Inferior parietal cortex (tissue), 1 donor: Measurements from ENCODE around the gene JPT1.
"Not testable (repeated sequence)": the region's sequence is repeated elsewhere in the genome, so short reads cannot be mapped to it uniquely, and the experiment has no call there.

Source experiments
- DNase-seq: peaks from one replicate; pipeline ENCODE4 v3.0.0-alpha.2; 2016; ENCODE audit errors: extremely low spot score

Gene JPT1

DNA sequence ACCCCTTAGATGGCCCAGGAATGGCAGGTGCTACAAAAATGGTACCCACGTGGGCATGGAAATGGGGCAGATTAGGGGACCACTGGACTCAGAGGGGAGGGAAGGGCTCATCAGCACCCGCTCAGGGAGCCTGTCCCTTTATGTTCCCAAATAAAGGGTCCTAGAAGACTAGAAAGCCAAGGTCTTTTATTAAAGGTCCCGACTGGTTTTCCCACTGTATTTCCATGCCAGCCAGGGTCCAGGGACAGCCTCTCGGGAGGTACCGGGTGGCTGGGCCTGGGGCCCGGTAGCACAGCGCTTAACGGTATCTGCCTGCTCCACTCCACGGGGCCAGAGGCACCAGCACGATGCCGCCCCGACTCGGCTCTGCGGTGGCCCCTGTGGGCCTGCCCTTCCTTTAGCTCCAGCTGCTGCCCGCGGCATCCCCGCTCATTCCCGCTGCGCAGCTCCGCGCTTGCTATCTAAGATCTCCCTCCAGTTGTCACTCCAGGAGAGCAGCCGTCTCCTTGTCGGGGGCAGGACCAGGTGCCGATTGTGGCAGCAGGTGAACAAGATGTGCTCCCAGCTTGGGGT, 24.2 kb downstream of the JPT1 start:
- no peak for DNase-seq

DNA sequence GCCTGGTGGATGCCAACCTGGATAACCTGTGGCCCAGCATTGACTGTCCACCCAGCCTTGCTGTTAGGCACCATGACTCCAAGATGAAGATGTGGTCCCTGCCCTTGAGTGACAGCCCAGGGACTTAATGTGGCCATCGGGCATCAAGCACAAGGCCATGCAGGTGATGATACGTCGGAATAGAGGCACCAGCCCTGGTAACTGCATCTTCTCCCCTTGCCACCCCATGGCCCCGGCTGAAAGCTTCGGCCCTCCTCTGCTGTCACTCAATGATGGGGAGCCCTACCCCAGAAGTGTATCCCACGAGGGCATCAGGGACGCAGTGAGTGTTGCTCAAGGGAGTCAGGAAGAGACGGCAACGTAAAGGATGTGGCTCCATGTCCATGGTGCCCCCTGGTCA, 24.7 kb downstream of the JPT1 start:
- DNase-seq, result no peak

DNA sequence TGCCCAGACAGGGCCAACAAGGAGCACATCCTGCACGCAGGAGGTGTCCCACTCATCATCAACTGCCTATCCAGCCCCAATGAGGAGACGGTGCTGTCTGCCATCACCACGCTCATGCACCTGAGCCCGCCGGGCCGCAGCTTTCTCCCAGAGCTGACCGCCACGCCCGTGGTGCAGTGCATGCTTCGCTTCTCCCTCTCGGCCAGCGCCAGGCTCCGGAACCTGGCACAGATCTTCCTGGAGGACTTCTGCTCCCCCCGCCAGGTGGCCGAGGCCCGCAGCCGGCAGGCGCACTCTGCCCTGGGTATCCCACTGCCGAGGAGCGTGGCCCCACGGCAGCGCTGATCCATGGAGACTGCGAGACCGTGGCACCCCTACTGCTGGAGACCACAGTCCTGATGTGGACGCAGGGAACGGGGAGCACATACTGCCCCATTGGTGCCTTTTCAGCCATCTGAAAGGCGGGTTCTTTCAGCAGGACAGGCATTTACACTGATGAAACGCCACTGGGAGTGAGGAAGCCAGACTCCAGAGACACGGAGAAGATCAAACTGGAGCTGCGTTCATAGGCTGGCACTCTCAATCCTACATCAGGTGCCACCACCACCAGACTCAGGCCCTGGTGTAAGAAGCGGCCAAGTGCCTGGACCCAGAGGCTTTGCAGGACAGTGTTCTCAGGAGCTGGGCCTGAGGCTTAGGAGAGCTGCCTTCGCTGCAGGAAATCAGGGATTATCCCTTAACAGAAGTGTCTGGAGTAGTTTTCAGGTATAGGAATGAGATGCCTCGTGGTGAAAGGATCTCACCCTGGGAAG, 25.4 kb downstream of the JPT1 start:
- no peak for DNase-seq

DNA sequence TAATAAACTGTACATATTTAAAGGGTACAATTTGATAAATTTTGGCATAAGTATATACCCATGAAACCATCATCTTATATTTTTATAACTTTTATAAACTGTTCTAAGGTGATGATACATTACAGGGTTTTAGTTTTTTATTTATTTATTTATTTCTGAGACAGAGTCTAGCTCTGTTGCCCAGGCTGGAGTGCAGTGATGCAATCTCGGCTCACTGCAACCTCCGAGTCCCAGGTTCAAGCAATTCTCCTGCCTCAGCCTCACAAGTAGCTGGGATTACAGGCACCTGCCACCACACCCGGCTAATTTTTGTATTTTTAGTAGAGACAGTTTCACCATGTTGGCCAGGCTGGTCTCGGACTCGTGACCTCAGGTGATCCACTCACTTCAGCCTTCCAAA, 26.4 kb downstream of the JPT1 start:
- not testable (repeated sequence) for DNase-seq

DNA sequence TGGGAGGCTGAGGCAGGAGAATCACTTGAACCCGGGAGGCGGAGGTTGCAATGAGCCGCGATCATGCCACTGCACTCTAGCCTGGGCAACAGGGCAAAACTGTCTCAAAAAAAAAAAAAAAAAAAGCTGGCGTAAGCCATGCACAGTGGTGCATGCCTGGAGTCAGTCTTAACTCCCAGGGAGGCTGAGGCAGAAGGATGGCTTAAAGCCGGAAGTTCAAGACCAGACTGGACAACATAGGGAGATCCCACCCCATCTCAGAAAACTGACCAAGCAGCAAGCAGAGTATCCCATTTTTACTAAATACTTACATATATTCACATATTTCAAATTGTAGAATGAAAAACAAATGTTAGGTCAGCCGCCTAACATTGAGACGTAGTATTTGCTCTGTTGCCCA, 27.4 kb downstream of the JPT1 start:
- DNase-seq, result no peak

DNA sequence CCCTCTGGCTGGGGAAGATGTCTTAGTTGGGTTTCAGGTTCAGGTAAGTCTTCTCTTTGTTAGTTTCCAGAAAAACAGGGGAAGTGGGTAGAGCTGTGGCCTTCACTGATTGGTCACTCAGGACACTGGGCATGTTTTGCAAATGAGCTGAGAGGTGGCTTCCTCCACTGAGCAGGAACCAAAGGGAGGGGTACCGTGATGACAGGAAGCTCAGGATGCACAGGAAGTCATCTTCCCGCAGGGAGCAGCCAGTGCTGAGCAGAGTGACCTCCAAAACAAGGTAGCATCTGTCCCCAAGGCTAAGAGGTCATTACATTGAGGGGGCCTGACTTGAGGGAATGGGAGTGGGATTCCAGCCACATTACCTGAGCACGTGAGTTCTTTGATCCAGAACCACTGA, 28.3 kb downstream of the JPT1 start:
- no peak for DNase-seq

DNA sequence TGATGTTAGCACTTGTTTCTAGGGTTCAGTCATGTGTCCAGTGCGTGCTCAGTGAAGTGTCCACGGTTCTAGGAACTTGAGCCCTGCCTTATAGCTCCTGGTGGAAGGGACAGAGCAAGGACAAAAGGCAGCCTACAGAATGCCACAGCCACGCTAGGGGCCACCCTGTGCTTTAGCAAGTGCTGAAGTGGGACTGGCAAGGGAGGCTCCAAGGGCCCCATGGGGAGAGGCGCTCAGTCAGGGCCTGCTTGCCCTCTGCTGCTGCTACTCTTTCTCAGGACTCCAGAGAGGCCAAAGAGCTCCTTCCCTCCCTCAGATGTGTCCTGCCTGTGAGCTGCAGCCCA, 29.5 kb downstream of the JPT1 start:
- no peak for DNase-seq

DNA sequence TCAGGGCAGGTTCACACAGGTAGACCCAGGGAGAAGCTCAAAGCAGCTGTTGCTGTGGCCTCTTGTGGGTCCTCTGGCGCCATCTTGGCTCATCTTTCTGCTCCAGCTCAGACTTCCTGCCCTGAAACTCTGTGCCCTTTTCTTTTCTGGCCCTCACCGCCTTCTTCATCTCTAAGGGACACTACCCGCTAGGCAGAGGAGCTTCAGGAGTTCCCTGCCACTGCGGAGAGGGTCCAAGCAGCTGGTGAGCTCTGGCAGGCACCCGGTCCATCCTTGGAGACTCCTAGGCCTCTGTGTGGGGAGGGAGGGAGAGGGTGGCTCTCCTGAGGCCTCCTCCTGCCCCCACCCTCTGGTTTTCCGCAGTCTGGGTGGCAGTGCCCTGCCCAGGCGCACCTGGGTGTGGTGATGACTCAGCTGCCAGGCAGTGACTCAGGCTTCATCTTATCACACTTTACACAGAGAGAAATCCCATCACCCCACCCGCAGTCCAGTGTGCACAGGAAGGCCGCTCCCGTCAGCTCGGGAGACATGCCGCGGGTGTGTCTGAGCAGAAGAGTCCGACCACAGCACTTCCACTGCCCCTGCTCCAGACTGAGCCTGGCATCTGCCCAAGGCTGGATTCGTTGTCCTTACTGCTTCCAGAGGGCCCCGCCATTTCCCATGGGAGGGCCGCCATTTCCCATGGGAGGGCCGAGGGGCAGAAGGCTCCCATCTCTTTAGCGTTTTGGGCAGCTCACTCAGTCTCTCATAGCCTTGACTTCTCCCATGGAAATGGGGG, 30.1 kb downstream of the JPT1 start:
- no peak for DNase-seq

DNA sequence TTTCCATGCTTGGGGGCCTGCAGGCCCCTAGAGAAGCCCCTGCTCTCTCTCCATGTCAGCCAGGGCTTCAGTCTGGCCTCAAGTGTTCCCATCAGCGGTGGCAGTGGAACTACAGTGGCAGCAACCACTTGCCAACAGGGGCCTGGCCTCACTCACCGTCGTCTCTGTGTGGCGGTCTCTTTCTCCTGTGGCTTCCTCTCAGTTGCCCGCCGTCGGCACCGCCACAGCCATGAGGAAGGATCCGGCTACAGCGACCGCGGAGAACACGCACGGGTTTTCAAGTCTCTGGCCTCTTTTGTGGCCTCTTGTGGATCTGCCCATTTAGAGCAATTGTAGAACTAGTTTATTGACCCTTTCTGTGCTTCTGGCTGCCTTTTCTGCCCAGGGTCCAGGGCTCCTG, 36.0 kb downstream of the JPT1 start:
- DNase-seq, result no peak

DNA sequence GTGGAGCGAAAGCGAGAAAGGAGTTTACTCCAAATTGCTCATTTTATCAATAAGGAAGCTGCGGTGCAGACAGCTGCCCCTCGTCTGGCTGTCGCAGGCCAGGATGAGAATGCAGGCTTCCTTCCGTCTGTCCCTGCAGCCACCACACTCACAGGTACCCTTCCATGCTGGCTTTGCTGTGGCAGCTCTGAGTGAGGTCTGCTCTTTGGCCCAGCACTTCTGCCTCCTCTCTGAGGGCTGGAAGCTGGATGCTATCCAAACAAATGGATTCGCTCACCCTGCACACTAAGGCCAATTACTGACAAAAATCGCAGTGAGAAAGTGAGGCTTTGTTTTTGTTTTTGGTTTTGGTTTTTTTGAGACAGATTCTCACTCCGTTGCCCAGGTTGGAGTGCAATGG, 37.6 kb downstream of the JPT1 start:
- DNase-seq, result no peak

DNA sequence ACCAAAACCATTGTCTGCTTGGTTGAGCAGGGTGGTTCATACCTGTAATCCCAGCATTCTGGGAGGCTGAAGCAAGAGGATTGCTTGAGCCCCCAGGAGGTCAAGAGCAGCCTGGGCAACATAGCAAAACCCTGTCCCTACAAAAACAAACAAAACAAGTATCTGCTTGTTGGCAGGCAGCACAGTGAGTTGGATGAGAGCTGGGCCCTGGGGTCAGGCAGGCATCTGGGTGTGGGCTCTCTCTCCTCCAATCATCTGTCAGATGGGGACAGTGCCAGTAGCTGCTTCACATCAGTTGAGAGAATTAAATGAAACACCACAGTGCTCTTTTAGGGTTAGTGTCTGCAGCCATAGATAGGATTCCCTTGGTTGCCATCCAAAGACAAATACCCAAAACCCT, 38.8 kb downstream of the JPT1 start:
- DNase-seq, result no peak

DNA sequence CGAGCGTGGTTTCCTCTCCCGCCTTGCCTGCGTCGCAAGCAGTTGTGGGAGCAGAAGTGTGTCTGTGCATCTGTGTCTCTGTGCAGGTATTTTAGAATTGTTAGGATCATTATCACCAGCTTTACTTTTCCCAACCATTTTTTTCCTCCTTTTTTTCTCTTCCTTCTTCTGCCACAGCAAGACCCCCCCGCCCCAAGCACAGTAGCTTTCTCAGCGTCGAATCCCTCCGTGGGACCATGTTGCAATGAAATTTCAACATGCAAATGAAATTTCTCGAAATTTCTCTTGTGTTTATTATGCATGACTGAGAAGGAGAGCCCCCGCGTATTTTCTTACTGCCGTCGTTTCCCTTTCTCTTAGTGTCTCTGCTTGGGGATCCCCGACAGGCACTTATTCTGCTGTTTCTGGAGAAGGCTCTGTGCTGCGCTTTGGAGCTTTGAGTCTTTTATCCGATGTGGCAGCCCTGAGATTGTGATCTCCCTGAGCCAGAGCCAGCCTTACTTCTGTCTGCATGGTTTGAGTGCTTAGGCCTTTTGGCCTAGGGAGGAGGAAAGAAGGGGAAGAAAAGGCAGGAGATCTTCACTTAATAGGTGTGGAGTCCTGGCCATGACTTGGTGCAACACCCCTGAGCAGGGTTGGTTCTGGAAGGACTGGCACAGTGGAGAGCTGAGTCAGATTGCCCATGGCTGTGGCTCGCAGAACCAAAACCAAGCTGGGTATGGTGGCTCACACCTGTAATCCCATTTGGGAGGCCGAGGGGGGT, 39.6 kb downstream of the JPT1 start:
- DNase-seq, result no peak

DNA sequence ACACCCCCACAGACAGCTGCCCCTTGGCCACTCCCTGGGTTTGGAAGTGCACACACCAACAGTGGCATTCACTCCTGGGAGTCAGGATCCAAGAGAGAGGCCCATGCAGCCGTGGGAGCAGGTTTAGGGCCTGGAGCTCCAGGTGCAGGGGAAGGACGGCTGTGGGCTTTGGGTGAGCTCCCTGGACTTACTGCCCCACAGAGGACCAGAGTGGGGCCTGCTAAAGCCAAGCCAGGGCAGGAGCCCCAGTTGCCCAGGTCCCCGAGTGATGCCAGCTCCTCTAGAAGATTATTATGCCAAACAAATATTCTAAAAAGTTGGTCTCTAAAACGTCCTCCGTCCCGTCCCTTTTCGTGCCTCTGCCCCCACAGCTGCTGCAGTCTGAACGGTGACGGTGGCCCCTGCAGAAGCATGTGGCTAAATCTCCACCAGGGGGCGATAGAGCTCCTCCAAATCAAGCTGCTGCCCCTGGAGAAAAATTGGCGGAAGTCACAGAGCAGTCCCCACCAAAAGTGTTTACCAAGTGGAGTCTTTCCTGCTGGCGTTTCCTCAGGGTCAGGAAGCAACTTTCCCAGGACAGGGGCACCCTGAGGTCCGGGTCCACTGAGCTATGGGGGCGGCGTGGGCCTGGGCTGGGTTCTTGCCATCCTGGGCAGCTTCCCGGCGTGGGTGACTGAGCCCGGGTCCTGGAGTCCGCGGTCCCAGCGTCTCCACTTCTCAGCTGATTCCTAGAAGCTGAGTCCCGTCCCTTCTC, 40.3 kb downstream of the JPT1 start:
- DNase-seq, result peak; percentile 94

DNA sequence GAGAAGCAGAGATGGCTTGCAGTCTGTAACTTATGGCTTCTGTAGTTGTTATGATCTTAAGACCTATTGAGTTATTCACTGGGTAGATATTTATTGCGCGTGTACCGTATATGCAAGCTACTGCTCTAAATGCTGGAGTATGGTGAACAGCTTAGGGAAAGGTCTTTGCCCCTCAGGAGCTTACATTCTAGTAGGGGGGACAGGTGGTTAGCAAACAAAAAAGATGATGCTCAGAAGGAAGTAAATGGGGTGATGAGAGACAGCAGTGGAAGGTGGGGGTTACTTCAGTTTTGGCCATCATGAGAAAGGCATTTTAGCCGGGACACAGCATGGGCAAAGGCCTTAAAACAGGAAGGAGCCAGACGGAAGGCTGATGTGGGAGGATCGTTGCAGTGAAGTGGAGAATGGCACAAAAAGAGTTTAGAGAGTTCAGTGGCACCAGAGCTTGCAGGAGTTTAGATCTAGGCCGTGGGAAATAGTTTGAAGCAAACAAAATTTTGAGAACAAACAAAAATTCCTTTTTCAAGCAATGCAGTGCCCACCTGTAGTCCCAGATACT, 42.5 kb downstream of the JPT1 start:
- DNase-seq, result no peak

DNA sequence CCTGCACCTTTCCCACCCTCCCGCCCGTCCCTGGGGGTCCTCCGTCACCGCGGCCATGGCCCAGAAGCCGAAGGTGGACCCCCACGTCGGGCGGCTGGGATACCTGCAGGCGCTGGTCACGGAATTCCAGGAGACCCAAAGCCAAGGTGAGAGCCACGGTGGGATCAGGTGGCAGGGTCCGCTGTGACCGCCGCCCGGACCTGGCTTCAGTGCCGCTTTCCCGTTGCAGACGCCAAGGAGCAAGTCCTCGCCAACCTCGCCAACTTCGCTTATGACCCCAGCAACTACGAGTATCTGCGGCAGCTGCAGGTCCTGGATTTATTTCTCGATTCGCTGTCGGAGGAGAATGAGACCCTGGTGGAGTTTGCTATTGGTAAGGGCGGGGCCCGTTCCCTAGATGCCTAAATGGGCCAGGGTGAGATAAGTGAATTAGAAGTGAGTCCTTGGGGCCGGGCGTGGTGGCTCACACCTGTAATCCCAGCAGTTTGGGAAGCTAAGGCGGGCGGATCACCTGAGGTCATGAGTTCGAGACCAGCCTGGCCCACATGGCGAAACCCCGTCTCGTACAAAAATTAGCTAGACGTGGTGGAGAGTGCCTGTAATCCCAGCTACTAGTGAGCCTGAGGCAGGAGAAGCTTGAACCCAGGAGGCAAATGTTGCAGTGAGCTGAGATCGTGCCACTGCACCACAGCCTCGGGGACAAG, 43.9 kb downstream of the JPT1 start:
- no peak for DNase-seq

DNA sequence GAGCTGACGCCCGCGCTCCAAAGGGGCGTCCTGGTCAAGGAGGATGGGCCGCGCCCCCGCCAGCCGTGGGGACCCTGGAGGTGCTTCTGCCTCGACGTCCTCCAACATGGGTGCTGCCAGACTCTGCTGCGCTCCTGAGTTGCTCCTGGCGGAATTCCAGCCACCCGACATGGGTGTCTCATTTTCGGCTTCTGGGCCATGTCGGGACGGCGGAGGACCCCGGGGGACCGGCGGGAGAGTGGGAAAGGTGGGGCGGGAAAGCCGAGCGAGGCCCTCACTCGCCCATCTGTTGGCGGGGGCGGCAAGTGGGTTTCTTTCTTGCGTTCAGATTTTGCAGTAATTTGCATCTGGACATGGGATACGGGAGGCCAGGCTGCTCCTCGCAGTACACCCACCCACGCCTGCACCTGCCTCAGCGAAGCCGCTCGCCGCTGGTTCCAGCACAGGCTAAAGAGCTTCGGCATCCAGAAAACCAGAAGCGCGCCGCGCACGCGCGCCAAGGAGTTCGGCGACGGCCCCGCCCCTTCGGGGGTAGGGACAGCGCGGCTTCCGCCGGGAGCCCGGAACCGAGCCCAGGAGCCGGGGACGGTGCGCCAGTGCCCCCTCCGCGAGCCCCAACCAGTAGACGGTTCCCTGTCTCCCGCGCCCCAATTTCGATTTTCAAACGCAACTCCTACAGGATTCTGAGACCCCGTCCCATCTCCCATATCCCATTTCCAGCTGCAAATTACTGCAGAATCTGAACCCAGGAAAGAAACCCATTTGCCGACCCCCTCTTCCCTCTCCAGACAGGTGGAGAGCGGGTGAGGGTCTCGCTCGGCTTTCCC, 44.7 kb downstream of the JPT1 start, which contains the start of gene ARMC7:
Gene ARMC7 (plus strand): TSS at position 563 of the 827 bp plus-strand sequence. CDS start 320 bp downstream, outside the sequence.
- peak; percentile 88 for DNase-seq

DNA sequence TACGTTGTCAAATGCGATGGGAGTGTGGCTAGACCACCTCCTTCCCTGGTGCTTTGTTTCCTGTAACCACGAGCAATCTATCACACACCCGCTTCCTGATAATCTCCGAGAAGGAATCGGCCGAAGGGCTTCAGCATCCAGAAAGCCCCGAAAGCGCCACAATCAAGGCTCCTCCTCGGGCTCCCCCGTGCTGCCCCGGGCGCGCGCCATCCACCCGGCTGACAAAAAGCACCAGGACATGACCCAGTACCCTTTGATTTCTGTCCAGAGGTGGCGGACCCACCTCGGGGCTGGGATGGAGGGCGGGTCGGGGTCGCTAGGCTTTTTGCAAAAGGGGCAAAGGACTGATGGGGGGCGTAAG, 45.3 kb downstream of the JPT1 start:
- DNase-seq, result no peak

DNA sequence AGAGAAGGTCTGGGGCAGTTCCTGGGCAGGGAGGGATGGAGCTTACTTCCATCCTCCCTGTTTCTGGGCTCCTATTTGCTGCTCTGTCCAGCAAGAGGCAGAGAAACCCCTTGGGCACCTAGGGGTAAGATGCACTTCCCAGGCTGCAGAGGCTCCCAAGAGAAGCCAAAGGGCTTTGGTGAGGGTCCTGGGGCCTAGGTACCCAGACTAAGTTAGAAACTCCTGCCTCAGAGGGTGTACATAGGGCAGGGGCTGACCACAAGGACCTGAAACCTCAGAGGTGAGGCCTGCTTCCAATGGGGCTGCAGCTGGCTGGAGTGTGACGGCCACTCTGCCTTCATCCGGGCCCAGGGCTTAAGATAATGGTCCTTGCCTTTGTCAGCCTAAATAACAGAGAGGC, 46.1 kb downstream of the JPT1 start:
- DNase-seq, result no peak
